ENCODE data around the gene KCNJ18.
"Not testable (repeated sequence)": the region's sequence is repeated elsewhere in the genome, so short reads cannot be mapped to it uniquely, and the experiment has no call there.

KCNJ18 gene

GRCh38 chr17:21714676-21715075 is 22.4 kb downstream of the KCNJ18 start:
- not testable (repeated sequence) for DNase-seq (ENCODE audit: low read depth); H3K4me3 ChIP-seq (ENCODE audit: low read depth, low read length)

- not testable (repeated sequence) for DNase-seq (ENCODE audit: low read depth); H3K4me3 ChIP-seq (ENCODE audit: low read depth, low read length)
Observed at GRCh38 chr17:21715877-21716276, 23.6 kb downstream of the KCNJ18 start.

GRCh38 chr17:21718971-21719370 is 26.6 kb downstream of the KCNJ18 start:
- DNase-seq (ENCODE audit: low read depth); H3K4me3 ChIP-seq (ENCODE audit: low read depth, low read length): not testable (repeated sequence)

GRCh38 chr17:21719511-21720226 is 27.3 kb downstream of the KCNJ18 start:
- not testable (repeated sequence) for DNase-seq (ENCODE audit: low read depth)

GRCh38 chr17:21720566-21720965 is 28.2 kb downstream of the KCNJ18 start:
- not testable (repeated sequence) for H3K4me3 ChIP-seq (ENCODE audit: low read depth, low read length); DNase-seq (ENCODE audit: low read depth)

More at GRCh38 chr17:21719511-21720226, 27.3 kb downstream of the KCNJ18 start:
- not testable (repeated sequence) for H3K4me3 ChIP-seq (ENCODE audit: low read depth, low read length)

- H3K4me3 ChIP-seq (ENCODE audit: low read depth, low read length); DNase-seq (ENCODE audit: low read depth): not testable (repeated sequence)
Observed at GRCh38 chr17:21722268-21722667, 29.9 kb downstream of the KCNJ18 start.

- H3K4me3 ChIP-seq (ENCODE audit: low read depth, low read length); DNase-seq (ENCODE audit: low read depth): not testable (repeated sequence)
Observed at GRCh38 chr17:21724216-21725006, 32.1 kb downstream of the KCNJ18 start.

GRCh38 chr17:21731076-21731475 is 38.8 kb downstream of the KCNJ18 start:
- not testable (repeated sequence) for H3K4me3 ChIP-seq (ENCODE audit: low read depth, low read length); DNase-seq (ENCODE audit: low read depth)

- DNase-seq (ENCODE audit: low read depth); H3K4me3 ChIP-seq (ENCODE audit: low read depth, low read length): not testable (repeated sequence)
Observed at GRCh38 chr17:21733931-21734330, 41.6 kb downstream of the KCNJ18 start.

GRCh38 chr17:21735814-21736213 is 43.5 kb downstream of the KCNJ18 start:
- DNase-seq (ENCODE audit: low read depth); H3K4me3 ChIP-seq (ENCODE audit: low read depth, low read length): not testable (repeated sequence)

GRCh38 chr17:21737015-21737580 is 44.8 kb downstream of the KCNJ18 start:
- not testable (repeated sequence) for DNase-seq (ENCODE audit: low read depth); H3K4me3 ChIP-seq (ENCODE audit: low read depth, low read length)

- not testable (repeated sequence) for H3K4me3 ChIP-seq (ENCODE audit: low read depth, low read length); DNase-seq (ENCODE audit: low read depth)
Observed at GRCh38 chr17:21738241-21738640, 45.9 kb downstream of the KCNJ18 start.

- H3K4me3 ChIP-seq (ENCODE audit: low read depth, low read length); DNase-seq (ENCODE audit: low read depth): not testable (repeated sequence)
Observed at GRCh38 chr17:21738877-21739474, 46.7 kb downstream of the KCNJ18 start.

GRCh38 chr17:21739485-21739884 is 47.2 kb downstream of the KCNJ18 start:
- H3K4me3 ChIP-seq (ENCODE audit: low read depth, low read length); DNase-seq (ENCODE audit: low read depth): not testable (repeated sequence)

- DNase-seq (ENCODE audit: low read depth); H3K4me3 ChIP-seq (ENCODE audit: low read depth, low read length): not testable (repeated sequence)
Observed at GRCh38 chr17:21740836-21741235, 48.5 kb downstream of the KCNJ18 start.

- DNase-seq (ENCODE audit: low read depth); H3K4me3 ChIP-seq (ENCODE audit: low read depth, low read length): not testable (repeated sequence)
Observed at GRCh38 chr17:21741520-21741919, 49.2 kb downstream of the KCNJ18 start.

- H3K4me3 ChIP-seq (ENCODE audit: low read depth, low read length) = no peak overlapping the region
- DNase-seq (ENCODE audit: low read depth) = no peak
Observed at GRCh38 chr17:21742326-21742725, 50.0 kb downstream of the KCNJ18 start.

GRCh38 chr17:21744151-21744550 is 51.8 kb downstream of the KCNJ18 start:
- not testable (repeated sequence) for DNase-seq (ENCODE audit: low read depth); H3K4me3 ChIP-seq (ENCODE audit: low read depth, low read length)

- H3K4me3 ChIP-seq (ENCODE audit: low read depth, low read length); DNase-seq (ENCODE audit: low read depth): not testable (repeated sequence)
Observed at GRCh38 chr17:21744621-21745020, 52.3 kb downstream of the KCNJ18 start.

Measured in skeletal muscle cell (primary cell).